Liver (tissue), 9 donors: ENCODE data around the gene RAE1. TPM values are rescaled to one million over a fixed set of nuclear protein-coding genes. Genes with fewer than 3 reads are reported as not detected.

Source experiments
- DNase-seq: peaks from one replicate; pipeline ENCODE4 v3.0.0-alpha.2; 2017; ENCODE audit warnings: low spot score
- H3K27ac ChIP-seq, 2 donors: one replicate each; pipeline ENCODE4 v1.7.0; 2013; ENCODE audit warnings: inconsistent platforms in 2 of 2, low read length in 2 of 2, control low read depth in 1 of 2, low read depth in 1 of 2, mild to moderate bottlenecking in 1 of 2
- H3K27me3 ChIP-seq, 4 donors: one replicate each; pipeline versions ENCODE4 v1.6.1 to v1.7.0; 2013; ENCODE audit warnings: low read length in 3 of 4, inconsistent platforms in 1 of 4, mild to moderate bottlenecking in 1 of 4, moderate library complexity in 1 of 4; ENCODE audit not compliant: control insufficient read depth in 4 of 4, insufficient read depth in 4 of 4
- H3K36me3 ChIP-seq, 4 donors: one replicate each; pipeline versions ENCODE4 v1.6.1 to v1.7.0; 2013; ENCODE audit warnings: low read length in 3 of 4, mild to moderate bottlenecking in 3 of 4, low read depth in 1 of 4, moderate library complexity in 1 of 4; ENCODE audit not compliant: control insufficient read depth in 4 of 4, insufficient read depth in 3 of 4
- H3K4me1 ChIP-seq, 4 donors: one replicate each; pipeline versions ENCODE4 v1.6.1 to v1.7.0; 2013; ENCODE audit warnings: low read length in 3 of 4, mild to moderate bottlenecking in 3 of 4, moderate library complexity in 1 of 4; ENCODE audit not compliant: control insufficient read depth in 4 of 4, insufficient read depth in 4 of 4
- H3K4me3 ChIP-seq, 3 donors: one replicate each; pipeline versions ENCODE4 v1.6.1 to v1.7.0; 2013; ENCODE audit warnings: low read length in 3 of 3, control low read depth in 1 of 3, low read depth in 1 of 3, mild to moderate bottlenecking in 1 of 3
- H3K9ac ChIP-seq, 2 donors: one replicate each; pipeline ENCODE4 v1.7.0; 2013; ENCODE audit warnings: low read length in 2 of 2, mild to moderate bottlenecking in 2 of 2, moderate library complexity in 2 of 2, control low read depth in 1 of 2, low read depth in 1 of 2
- H3K9me3 ChIP-seq, 4 donors: one replicate each; pipeline versions ENCODE4 v1.6.1 to v1.7.0; 2013; ENCODE audit warnings: low read length in 3 of 4; ENCODE audit not compliant: control insufficient read depth in 4 of 4
- EGR1 ChIP-seq, 2 donors: IDR thresholded peaks; 2 replicates each; pipeline ENCODE4 v1.6.1; 2016 to 2018; ENCODE audit warnings: antibody characterized with exemption in 2 of 2, low read depth in 2 of 2
- FOXA1 ChIP-seq: IDR thresholded peaks from 2 replicates; pipeline ENCODE4 v1.6.1; 2016; ENCODE audit warnings: antibody characterized with exemption
- FOXA2 ChIP-seq: IDR thresholded peaks from 2 replicates; pipeline ENCODE4 v1.6.1; 2016; ENCODE audit warnings: antibody characterized with exemption
- GABPA ChIP-seq, 2 donors: IDR thresholded peaks in 1 of 2; conservative IDR thresholded peaks in 1 of 2; 2 replicates each; pipeline ENCODE4 v1.6.1; 2016; ENCODE audit warnings: antibody characterized with exemption in 2 of 2, mild to moderate bottlenecking in 1 of 2, moderate library complexity in 1 of 2
- HNF4A ChIP-seq, 2 donors: conservative IDR thresholded peaks; 2 replicates each; pipeline ENCODE4 v1.6.1; 2016; ENCODE audit warnings: antibody characterized with exemption in 2 of 2, mild to moderate bottlenecking in 2 of 2
- HNF4G ChIP-seq: IDR thresholded peaks from 2 replicates; pipeline ENCODE4 v1.6.1; 2016; ENCODE audit warnings: antibody characterized with exemption
- RXRA ChIP-seq, 2 donors: IDR thresholded peaks; 2 replicates each; pipeline ENCODE4 v1.6.1; 2017 to 2018; ENCODE audit warnings: antibody characterized with exemption in 2 of 2, mild to moderate bottlenecking in 1 of 2
- SP1 ChIP-seq: IDR thresholded peaks from 2 replicates; pipeline ENCODE4 v1.6.1; 2018; ENCODE audit warnings: antibody characterized with exemption, mild to moderate bottlenecking
- TAF1 ChIP-seq: conservative IDR thresholded peaks from 2 replicates; pipeline ENCODE4 v1.6.1; 2016; ENCODE audit warnings: antibody characterized with exemption, mild to moderate bottlenecking
- YY1 ChIP-seq: IDR thresholded peaks from 2 replicates; pipeline ENCODE4 v1.6.1; 2016; ENCODE audit warnings: antibody characterized with exemption, mild to moderate bottlenecking
- WGBS: extraction: QIAGEN DNeasy Blood & Tissue Kit; methylation state at CpG from one replicate; pipeline ENCODE4 v1.1.7; 2013; 5-methylcytosine and 5-hydroxymethylcytosine counted together
- polyA plus RNA-seq, 2 donors: library from polyadenylated mRNA; stranded (reverse) in 1 of 2; unstranded in 1 of 2; fragments of 200-250 nt in 1 of 2; fragments of >200 nt in 1 of 2; fragmentation: Nextera tagmentation in 1 of 2; extraction: Ambion mirVana in 1 of 2; gene quantifications; one replicate each; pipeline versions ENCODE4 v1.2.1 to v1.2.3, GENCODE V29; 2013 to 2015
- total RNA-seq, 2 donors: library from RNA; depleted of rRNA; stranded (reverse); fragments of >200 nt; gene quantifications; one replicate each; pipeline ENCODE4 v1.2.3, GENCODE V29; 2014
- TF ChIP-seq, protein P1 (sequence below): IDR thresholded peaks from 2 replicates; pipeline ENCODE4 v1.6.1; 2016; ENCODE audit warnings: antibody characterized with exemption
- TF ChIP-seq, protein P2 (sequence below): IDR thresholded peaks from 2 replicates; pipeline ENCODE4 v1.6.1; 2016; ENCODE audit warnings: antibody characterized with exemption, mild to moderate bottlenecking
- TF ChIP-seq, protein P3 (sequence below): IDR thresholded peaks from 2 replicates; pipeline ENCODE4 v1.6.1; 2016; ENCODE audit warnings: antibody characterized with exemption
- donor health status: healthy.
- donor health status: healthy.
- donor health status: healthy.
- donor health status: healthy.
- donor health status: healthy.

The RAE1 gene
- total and polyA plus RNA-seq, 4 donors: 10.0 to 15.5 (median 13.5) TPM

DNA sequence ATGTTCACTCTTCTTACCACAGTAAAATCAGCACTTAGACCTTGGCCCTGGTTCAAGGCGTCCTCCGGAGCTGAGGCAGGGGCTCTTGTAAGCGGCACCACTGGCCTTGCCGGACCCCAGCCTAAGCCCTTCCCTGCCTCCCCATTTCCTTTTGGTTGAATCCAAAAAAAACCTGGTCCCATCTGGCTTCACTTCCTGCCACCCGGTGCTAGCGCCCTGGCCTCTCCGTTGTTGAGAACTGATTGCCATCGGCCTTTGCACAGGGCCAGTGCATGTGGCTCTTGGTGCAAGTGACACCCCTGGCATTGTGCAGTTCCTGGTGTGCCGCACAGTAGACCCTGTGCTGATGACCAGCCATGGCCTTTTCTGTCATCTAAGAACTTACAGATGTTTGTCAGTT is 21.1 kb downstream of the RAE1 start:
- Histone ChIP-seq H3K27ac (no peak overlapping the region), H3K9me3 (no peaks in the 10 kb centered on the region), H3K4me3 (no peak overlapping the region), H3K27me3 (no peaks in the 10 kb centered on the region), H3K36me3 (peaks cover 26 to 95% (median 57%) of the 10 kb centered on the region in 4 donors), H3K9ac (no peak overlapping the region), H3K4me1 (peaks cover 0 to 4% (median 2%) of the 10 kb centered on the region in 4 donors)
- 88% methylated on average over 9 of the region's 9 CpGs for WGBS
- no peak for DNase-seq
- TF ChIP-seq FOXA1 (no peak), FOXA2 (no peak), HNF4G (no peak), SP1 (no peak), EGR1 (IDR thresholded peaks at IDR 0.05; ENCODE audit: low read depth in 2 of 2) (no peak), TAF1 (no peak), GABPA (IDR thresholded peaks at IDR 0.05 in 1 of 2, conservative IDR thresholded peaks at IDR 0.05 in 1 of 2) (no peak), HNF4A (conservative IDR thresholded peaks at IDR 0.05) (no peak), YY1 (no peak)
- TF ChIP-seq, protein P1, sequence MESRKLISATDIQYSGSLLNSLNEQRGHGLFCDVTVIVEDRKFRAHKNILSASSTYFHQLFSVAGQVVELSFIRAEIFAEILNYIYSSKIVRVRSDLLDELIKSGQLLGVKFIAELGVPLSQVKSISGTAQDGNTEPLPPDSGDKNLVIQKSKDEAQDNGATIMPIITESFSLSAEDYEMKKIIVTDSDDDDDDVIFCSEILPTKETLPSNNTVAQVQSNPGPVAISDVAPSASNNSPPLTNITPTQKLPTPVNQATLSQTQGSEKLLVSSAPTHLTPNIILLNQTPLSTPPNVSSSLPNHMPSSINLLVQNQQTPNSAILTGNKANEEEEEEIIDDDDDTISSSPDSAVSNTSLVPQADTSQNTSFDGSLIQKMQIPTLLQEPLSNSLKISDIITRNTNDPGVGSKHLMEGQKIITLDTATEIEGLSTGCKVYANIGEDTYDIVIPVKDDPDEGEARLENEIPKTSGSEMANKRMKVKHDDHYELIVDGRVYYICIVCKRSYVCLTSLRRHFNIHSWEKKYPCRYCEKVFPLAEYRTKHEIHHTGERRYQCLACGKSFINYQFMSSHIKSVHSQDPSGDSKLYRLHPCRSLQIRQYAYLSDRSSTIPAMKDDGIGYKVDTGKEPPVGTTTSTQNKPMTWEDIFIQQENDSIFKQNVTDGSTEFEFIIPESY: no peak
- TF ChIP-seq, protein P2, sequence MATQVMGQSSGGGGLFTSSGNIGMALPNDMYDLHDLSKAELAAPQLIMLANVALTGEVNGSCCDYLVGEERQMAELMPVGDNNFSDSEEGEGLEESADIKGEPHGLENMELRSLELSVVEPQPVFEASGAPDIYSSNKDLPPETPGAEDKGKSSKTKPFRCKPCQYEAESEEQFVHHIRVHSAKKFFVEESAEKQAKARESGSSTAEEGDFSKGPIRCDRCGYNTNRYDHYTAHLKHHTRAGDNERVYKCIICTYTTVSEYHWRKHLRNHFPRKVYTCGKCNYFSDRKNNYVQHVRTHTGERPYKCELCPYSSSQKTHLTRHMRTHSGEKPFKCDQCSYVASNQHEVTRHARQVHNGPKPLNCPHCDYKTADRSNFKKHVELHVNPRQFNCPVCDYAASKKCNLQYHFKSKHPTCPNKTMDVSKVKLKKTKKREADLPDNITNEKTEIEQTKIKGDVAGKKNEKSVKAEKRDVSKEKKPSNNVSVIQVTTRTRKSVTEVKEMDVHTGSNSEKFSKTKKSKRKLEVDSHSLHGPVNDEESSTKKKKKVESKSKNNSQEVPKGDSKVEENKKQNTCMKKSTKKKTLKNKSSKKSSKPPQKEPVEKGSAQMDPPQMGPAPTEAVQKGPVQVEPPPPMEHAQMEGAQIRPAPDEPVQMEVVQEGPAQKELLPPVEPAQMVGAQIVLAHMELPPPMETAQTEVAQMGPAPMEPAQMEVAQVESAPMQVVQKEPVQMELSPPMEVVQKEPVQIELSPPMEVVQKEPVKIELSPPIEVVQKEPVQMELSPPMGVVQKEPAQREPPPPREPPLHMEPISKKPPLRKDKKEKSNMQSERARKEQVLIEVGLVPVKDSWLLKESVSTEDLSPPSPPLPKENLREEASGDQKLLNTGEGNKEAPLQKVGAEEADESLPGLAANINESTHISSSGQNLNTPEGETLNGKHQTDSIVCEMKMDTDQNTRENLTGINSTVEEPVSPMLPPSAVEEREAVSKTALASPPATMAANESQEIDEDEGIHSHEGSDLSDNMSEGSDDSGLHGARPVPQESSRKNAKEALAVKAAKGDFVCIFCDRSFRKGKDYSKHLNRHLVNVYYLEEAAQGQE: no peak
- TF ChIP-seq, protein P3, sequence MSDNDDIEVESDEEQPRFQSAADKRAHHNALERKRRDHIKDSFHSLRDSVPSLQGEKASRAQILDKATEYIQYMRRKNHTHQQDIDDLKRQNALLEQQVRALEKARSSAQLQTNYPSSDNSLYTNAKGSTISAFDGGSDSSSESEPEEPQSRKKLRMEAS: no peak

GRCh38 chr20:57372581-57373350 is 21.7 kb downstream of the RAE1 start:
- DNase-seq: no peak
- H3K9me3 ChIP-seq: no peaks in the 10 kb centered on the region
- no peak overlapping the region for H3K27ac ChIP-seq
- no peaks in the 10 kb centered on the region for H3K27me3 ChIP-seq
- TF ChIP-seq RXRA (IDR thresholded peaks at IDR 0.05): no peak
- H3K4me1 ChIP-seq: peaks cover 0 to 4% (median 2%) of the 10 kb centered on the region in 4 donors
- no peak overlapping the region for H3K4me3 ChIP-seq
- peaks cover 26 to 95% (median 61%) of the 10 kb centered on the region in 4 donors for H3K36me3 ChIP-seq
- WGBS: 92% methylated on average over 25 of the region's 25 CpGs
- H3K9ac ChIP-seq: no peak overlapping the region
